NB4 (cell line): ENCODE measurements around the gene FOXP2.
"Not testable (repeated sequence)": the region's sequence is repeated elsewhere in the genome, so short reads cannot be mapped to it uniquely, and the experiment has no call there.

Experiments
- DNase-seq: peaks from one replicate; pipeline ENCODE4 v3.0.0; 2010; ENCODE audit warnings: low read depth
- H3K4me3 ChIP-seq: one replicate; pipeline ENCODE4 v1.5.1; 2011; ENCODE audit warnings: mild to moderate bottlenecking, low read depth, low read length, moderate library complexity
- CTCF ChIP-seq: IDR thresholded peaks from one replicate; pipeline ENCODE4 v1.5.1; 2012; ENCODE audit warnings: low read depth, low read length
- MAX ChIP-seq: IDR thresholded peaks from 2 replicates; pipeline ENCODE4 v1.6.1; 2011; ENCODE audit warnings: low read depth, low read length
- MYC ChIP-seq: IDR thresholded peaks from 2 replicates; pipeline ENCODE4 v1.6.1; 2011; ENCODE audit warnings: low read depth, low read length
- POLR2A ChIP-seq: IDR thresholded peaks from 2 replicates; pipeline ENCODE4 v1.6.1; 2011; ENCODE audit warnings: mild to moderate bottlenecking; ENCODE audit not compliant: insufficient read length; ENCODE audit errors: extremely low read depth

FOXP2 gene

GRCh38 chr7:114507381-114507780 is 92.8 kb downstream of the FOXP2 start:
- H3K4me3 ChIP-seq: no peak overlapping the region
- DNase-seq: no peak
- TF ChIP-seq MAX: no peak
- no peak for TF ChIP-seq MYC
- TF ChIP-seq CTCF: no peak
- no peak for TF ChIP-seq POLR2A

GRCh38 chr7:114508086-114508485 is 93.5 kb downstream of the FOXP2 start:
- H3K4me3 ChIP-seq: no peak overlapping the region
- TF ChIP-seq POLR2A (no peak), MYC (no peak), MAX (no peak), CTCF (no peak)
- DNase-seq: no peak

GRCh38 chr7:114510824-114511223 is 96.2 kb downstream of the FOXP2 start:
- not testable (repeated sequence) for H3K4me3 ChIP-seq, DNase-seq

- TF ChIP-seq CTCF (no peak), MAX (no peak), MYC (no peak), POLR2A (no peak)
- no peak for DNase-seq
- no peak overlapping the region for H3K4me3 ChIP-seq
Measured at GRCh38 chr7:114519240-114519639, 104.6 kb downstream of the FOXP2 start.

GRCh38 chr7:114522081-114522480 is 107.5 kb downstream of the FOXP2 start:
- DNase-seq: no peak
- TF ChIP-seq POLR2A (no peak), CTCF (no peak), MAX (no peak), MYC (no peak)
- no peak overlapping the region for H3K4me3 ChIP-seq

- DNase-seq: no peak
- TF ChIP-seq MYC: no peak
- TF ChIP-seq MAX: no peak
- TF ChIP-seq CTCF: no peak
- no peak for TF ChIP-seq POLR2A
- no peak overlapping the region for H3K4me3 ChIP-seq
Measured at GRCh38 chr7:114527589-114527988, 113.0 kb downstream of the FOXP2 start.
